Measurements from ENCODE around the gene COX6A2. TPM values are rescaled to one million over a fixed set of nuclear protein-coding genes. Genes with fewer than 3 reads are reported as not detected.

The COX6A2 gene
- not detected in 2 replicates for total RNA-seq
- not detected in 2 replicates for polyA plus RNA-seq
- not detected in 2 replicates for polyA plus RNA-seq (2012)
- polyA minus RNA-seq (ENCODE audit: low replicate concordance) = not detected in 2 replicates

GRCh38 chr16:31428279-31428597 lies at the start of gene COX6A2:
COX6A2 (minus strand) TSS chr16:31428360; CDS start chr16:31428325, 35 bp downstream.
- no peak within 1 kb of the TSS for H3K27ac ChIP-seq (ENCODE audit: insufficient read depth, low read length)

DNA sequence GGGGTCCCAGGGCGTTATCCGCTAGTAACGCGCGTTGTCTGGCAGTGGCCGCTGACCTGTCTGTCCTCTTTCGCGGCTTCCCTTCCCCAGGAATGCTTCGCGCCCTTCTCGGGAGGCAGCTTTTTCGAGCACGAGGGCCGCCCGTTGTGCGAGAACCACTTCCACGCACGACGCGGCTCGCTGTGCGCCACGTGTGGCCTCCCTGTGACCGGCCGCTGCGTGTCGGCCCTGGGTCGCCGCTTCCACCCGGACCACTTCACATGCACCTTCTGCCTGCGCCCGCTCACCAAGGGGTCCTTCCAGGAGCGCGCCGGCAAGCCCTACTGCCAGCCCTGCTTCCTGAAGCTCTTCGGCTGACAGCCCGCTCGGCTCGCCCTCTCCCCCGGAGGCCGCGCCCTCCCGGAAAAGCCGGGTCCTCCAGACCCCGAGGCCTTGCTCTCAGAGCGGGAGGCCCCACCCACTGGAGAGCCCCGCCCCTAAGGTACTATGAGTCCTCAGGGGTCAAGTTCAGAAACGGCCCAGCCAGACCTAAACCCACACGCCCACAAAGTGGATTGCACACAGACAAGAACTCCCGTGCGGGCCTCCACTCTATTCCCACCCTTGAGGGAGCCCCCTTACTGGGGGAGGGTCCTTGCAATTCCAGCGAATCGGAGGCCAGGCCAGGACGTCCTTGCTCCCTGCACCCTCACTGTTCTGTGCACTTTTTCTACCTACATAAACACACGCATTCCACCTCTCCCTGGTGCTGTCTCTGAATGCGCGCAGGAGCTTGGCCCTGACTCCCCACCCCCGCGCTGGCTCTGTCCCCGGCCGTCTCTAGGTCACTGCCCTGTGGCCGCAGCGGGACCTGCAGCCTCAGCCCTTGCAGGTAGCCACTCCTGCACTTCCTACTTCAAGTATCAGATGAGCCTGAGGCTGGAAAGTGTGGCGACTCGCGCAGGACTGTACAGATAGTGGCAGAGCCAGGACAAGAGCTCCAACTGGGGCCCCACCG lies 49.4 kb upstream of the COX6A2 start:
- no peak overlapping the region for H3K4me2 ChIP-seq (ENCODE audit: extremely low read depth, insufficient read depth, low read length)
- H3K79me2 ChIP-seq (ENCODE audit: control insufficient read depth, insufficient read depth, low read length) = peaks cover 11% of the 10 kb centered on the region
- no peak overlapping the region for H3K4me3 ChIP-seq (replicated peaks in 1 of 4; ENCODE audit: control extremely low read depth in 1 of 4, insufficient read depth in 1 of 4, low read depth in 3 of 4, low read length in 4 of 4)
- H3K9ac ChIP-seq (ENCODE audit: insufficient read depth, low read length) = no peak overlapping the region
- H3K27me3 ChIP-seq (ENCODE audit: control insufficient read depth, insufficient read depth, low read length) = no peaks in the 10 kb centered on the region
- H3K4me1 ChIP-seq (ENCODE audit: control insufficient read depth, extremely low read depth, insufficient read depth, low read length) = peaks cover 9% of the 10 kb centered on the region
- no peak for TF ChIP-seq EZH2 (IDR thresholded peaks at IDR 0.05; ENCODE audit: low read length, missing control alignments)
- TF ChIP-seq, protein P1, sequence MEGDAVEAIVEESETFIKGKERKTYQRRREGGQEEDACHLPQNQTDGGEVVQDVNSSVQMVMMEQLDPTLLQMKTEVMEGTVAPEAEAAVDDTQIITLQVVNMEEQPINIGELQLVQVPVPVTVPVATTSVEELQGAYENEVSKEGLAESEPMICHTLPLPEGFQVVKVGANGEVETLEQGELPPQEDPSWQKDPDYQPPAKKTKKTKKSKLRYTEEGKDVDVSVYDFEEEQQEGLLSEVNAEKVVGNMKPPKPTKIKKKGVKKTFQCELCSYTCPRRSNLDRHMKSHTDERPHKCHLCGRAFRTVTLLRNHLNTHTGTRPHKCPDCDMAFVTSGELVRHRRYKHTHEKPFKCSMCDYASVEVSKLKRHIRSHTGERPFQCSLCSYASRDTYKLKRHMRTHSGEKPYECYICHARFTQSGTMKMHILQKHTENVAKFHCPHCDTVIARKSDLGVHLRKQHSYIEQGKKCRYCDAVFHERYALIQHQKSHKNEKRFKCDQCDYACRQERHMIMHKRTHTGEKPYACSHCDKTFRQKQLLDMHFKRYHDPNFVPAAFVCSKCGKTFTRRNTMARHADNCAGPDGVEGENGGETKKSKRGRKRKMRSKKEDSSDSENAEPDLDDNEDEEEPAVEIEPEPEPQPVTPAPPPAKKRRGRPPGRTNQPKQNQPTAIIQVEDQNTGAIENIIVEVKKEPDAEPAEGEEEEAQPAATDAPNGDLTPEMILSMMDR (conservative IDR thresholded peaks at IDR 0.05 in 1 of 2, IDR thresholded peaks at IDR 0.05 in 1 of 2; ENCODE audit: low read depth in 1 of 2, low read length in 2 of 2) = no peak
- no peak overlapping the region for H2AFZ ChIP-seq (ENCODE audit: low read length)
- H3K36me3 ChIP-seq (ENCODE audit: control insufficient read depth, insufficient read depth, low read length) = peaks cover 45% of the 10 kb centered on the region
- H3K27ac ChIP-seq (ENCODE audit: insufficient read depth, low read length) = no peak overlapping the region
- no peaks in the 10 kb centered on the region for H4K20me1 ChIP-seq (ENCODE audit: control insufficient read depth, extremely low read depth, insufficient read depth, low read length)
- DNase-seq (ENCODE audit: low read depth in 2 of 2) = no peak
- no peaks in the 10 kb centered on the region for H3K9me3 ChIP-seq (ENCODE audit: control insufficient read depth, insufficient read depth, low read depth, low read length)

More at GRCh38 chr16:31428279-31428597, at the start of gene COX6A2:
- Histone ChIP-seq H3K4me1 (ENCODE audit: control insufficient read depth, extremely low read depth, insufficient read depth, low read length) (no peaks in the 10 kb centered on the region), H3K79me2 (ENCODE audit: control insufficient read depth, insufficient read depth, low read length) (no peaks in the 10 kb centered on the region), H3K36me3 (ENCODE audit: control insufficient read depth, insufficient read depth, low read length) (no peaks in the 10 kb centered on the region), H3K4me3 (replicated peaks in 1 of 4; ENCODE audit: control extremely low read depth in 1 of 4, insufficient read depth in 1 of 4, low read depth in 3 of 4, low read length in 4 of 4) (peak within 1 kb of the TSS in 1 of 4 experiments; percentile 33), H2AFZ (ENCODE audit: low read length) (no peak within 1 kb of the TSS), H3K9me3 (ENCODE audit: control insufficient read depth, insufficient read depth, low read depth, low read length) (no peaks in the 10 kb centered on the region), H3K4me2 (ENCODE audit: extremely low read depth, insufficient read depth, low read length) (no peak within 1 kb of the TSS), H4K20me1 (ENCODE audit: control insufficient read depth, extremely low read depth, insufficient read depth, low read length) (no peaks in the 10 kb centered on the region), H3K27me3 (ENCODE audit: control insufficient read depth, insufficient read depth, low read length) (no peaks in the 10 kb centered on the region), H3K9ac (ENCODE audit: insufficient read depth, low read length) (no peak within 1 kb of the TSS)
- no peak for DNase-seq (ENCODE audit: low read depth in 2 of 2)
- TF ChIP-seq, protein P1 (conservative IDR thresholded peaks at IDR 0.05 in 1 of 2, IDR thresholded peaks at IDR 0.05 in 1 of 2; ENCODE audit: low read depth in 1 of 2, low read length in 2 of 2) = no peak
- no peak for TF ChIP-seq EZH2 (IDR thresholded peaks at IDR 0.05; ENCODE audit: low read length, missing control alignments)

GRCh38 chr16:31476303-31477219 lies 48.4 kb upstream of the COX6A2 start:
- Histone ChIP-seq H3K9ac (ENCODE audit: insufficient read depth, low read length) (no peak overlapping the region), H3K4me1 (ENCODE audit: control insufficient read depth, extremely low read depth, insufficient read depth, low read length) (peaks cover 9% of the 10 kb centered on the region), H3K4me2 (ENCODE audit: extremely low read depth, insufficient read depth, low read length) (no peak overlapping the region), H3K79me2 (ENCODE audit: control insufficient read depth, insufficient read depth, low read length) (peaks cover 12% of the 10 kb centered on the region), H4K20me1 (ENCODE audit: control insufficient read depth, extremely low read depth, insufficient read depth, low read length) (no peaks in the 10 kb centered on the region), H2AFZ (ENCODE audit: low read length) (no peak overlapping the region), H3K4me3 (replicated peaks in 1 of 4; ENCODE audit: control extremely low read depth in 1 of 4, insufficient read depth in 1 of 4, low read depth in 3 of 4, low read length in 4 of 4) (no peak overlapping the region), H3K36me3 (ENCODE audit: control insufficient read depth, insufficient read depth, low read length) (peaks cover 45% of the 10 kb centered on the region), H3K27me3 (ENCODE audit: control insufficient read depth, insufficient read depth, low read length) (no peaks in the 10 kb centered on the region), H3K27ac (ENCODE audit: insufficient read depth, low read length) (no peak overlapping the region), H3K9me3 (ENCODE audit: control insufficient read depth, insufficient read depth, low read depth, low read length) (no peaks in the 10 kb centered on the region)
- TF ChIP-seq, protein P1 (conservative IDR thresholded peaks at IDR 0.05 in 1 of 2, IDR thresholded peaks at IDR 0.05 in 1 of 2; ENCODE audit: low read depth in 1 of 2, low read length in 2 of 2) = no peak
- no peak for TF ChIP-seq EZH2 (IDR thresholded peaks at IDR 0.05; ENCODE audit: low read length, missing control alignments)
- DNase-seq (ENCODE audit: low read depth in 2 of 2) = no peak

Measured in fibroblast of lung (primary cell).